Activated CD8-positive, alpha-beta T cell treated with anti-CD3 and anti-CD28 coated beads, Interleukin-2, amount 10 ng/mL, durations not matched to agents 7 days and 5 days (primary cell): ENCODE data around the gene CARS2. TPM values are rescaled to one million over a fixed set of nuclear protein-coding genes. Genes with fewer than 3 reads are reported as not detected.
"Not testable (repeated sequence)": the region's sequence is repeated elsewhere in the genome, so short reads cannot be mapped to it uniquely, and the experiment has no call there.

ENCODE experiments used
- ATAC-seq: fragments of 150-1000 bp; cut with Tn5 transposase; one replicate; pipeline ENCODE4 v1.10.0; 2021; ENCODE audit warnings: moderate library complexity
- CTCF ChIA-PET: fragments of 350-600 bp; sonication (Branson Sonifier 250); formaldehyde crosslinking; loops from one replicate; lab custom pipeline; 2021; ENCODE audit warnings: antibody characterized with exemption; lab: Charles Lee
- POLR2A ChIA-PET: fragments of 350-600 bp; sonication (Branson Sonifier 250); formaldehyde crosslinking; loops from one replicate; lab custom pipeline; 2021; ENCODE audit warnings: antibody characterized with exemption; lab: Charles Lee
- DNase-seq: peaks from one replicate; pipeline ENCODE4 v3.0.0-alpha.2; 2020
- H3K27ac Mint-ChIP-seq: one replicate; pipeline ENCODE4 v1.8.0; 2021; ENCODE audit warnings: mild to moderate bottlenecking, mixed read lengths
- H3K27me3 Mint-ChIP-seq: one replicate; pipeline ENCODE4 v1.8.0; 2021; ENCODE audit warnings: low read depth, mixed read lengths
- H3K36me3 Mint-ChIP-seq: one replicate; pipeline ENCODE4 v1.8.0; 2021; ENCODE audit warnings: low read depth, mixed read lengths
- H3K4me1 Mint-ChIP-seq: one replicate; pipeline ENCODE4 v1.8.0; 2021; ENCODE audit warnings: low read depth, mixed read lengths
- H3K4me3 Mint-ChIP-seq: one replicate; pipeline ENCODE4 v1.8.0; 2021; ENCODE audit warnings: mild to moderate bottlenecking, mixed read lengths
- H3K9me3 Mint-ChIP-seq: one replicate; pipeline ENCODE4 v1.8.0; 2022; ENCODE audit warnings: mixed read lengths; ENCODE audit not compliant: insufficient read depth
- total RNA-seq, 2 experiments: library from RNA; stranded (reverse); gene quantifications; one replicate each; pipeline ENCODE4 v1.2.3, GENCODE V29; 2021

CARS2 gene
- total RNA-seq, 2 experiments from 2014 or later = 73.1 to 79.9 TPM

DNA sequence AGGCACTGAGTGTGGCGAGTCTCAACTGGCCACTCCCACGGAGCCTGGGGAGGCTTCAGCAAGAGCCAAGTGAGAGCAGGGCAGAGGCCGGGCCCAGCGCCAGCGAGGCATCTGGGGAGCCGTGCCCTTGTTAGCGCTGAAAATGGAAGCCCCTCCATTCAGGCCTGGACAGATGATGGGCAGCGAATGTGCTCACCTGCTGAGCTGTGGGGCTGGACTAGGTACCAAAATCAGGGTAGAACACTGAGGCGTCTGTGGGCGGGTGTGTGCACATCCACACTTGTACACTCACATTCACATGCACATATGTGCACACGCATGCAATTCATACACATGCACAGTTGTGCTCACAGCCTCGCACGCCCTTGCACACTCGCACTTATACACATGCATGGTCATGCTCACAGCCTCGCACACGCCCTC is 69.9 kb downstream of the CARS2 start:
- Mint-ChIP-seq H3K27me3 (no peaks in the 10 kb centered on the region), H3K4me3 (no peak overlapping the region), H3K9me3 (no peaks in the 10 kb centered on the region), H3K4me1 (peaks cover 3% of the 10 kb centered on the region), H3K27ac (no peak overlapping the region), H3K36me3 (peaks cover 59% of the 10 kb centered on the region)
- CTCF ChIA-PET = interaction anchor here (1.6 kb wide), 1 partner anchor 19 kb away, joined by 3 read pairs; no protein-coding TSS in a partner anchor
- ATAC-seq (no peak), DNase-seq (no peak)
- POLR2A ChIA-PET = no interaction called here

DNA sequence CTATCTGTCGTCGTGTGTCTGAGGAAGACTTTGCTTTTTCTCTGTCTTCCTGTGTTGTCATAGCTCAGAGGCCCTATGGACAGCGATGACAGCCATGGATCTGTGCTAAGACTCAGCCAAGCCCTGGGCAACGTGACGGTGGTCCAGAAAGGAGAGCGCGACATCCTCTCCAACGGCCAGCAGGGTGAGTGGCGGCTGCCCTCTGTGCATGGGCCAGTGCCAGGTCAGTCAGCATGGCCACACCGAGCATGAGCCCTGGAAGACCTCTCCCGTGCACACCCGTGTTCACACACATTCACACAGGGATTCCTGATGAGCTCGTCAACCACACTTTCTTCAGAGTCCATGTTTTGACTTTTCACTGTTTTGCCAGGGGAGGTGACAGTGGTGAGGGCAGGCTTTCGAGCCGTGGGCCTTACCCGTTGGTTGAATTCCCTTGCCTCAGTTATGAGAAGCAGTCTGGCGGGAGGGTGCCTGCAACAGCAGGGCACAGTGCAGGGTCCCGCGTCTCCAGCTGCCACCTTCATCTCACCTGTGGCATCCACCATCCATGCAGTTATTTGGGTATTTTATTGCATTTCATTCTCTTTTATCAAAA is 70.4 kb downstream of the CARS2 start:
- DNase-seq (no peak), ATAC-seq (no peak)
- peaks cover 6% of the 10 kb centered on the region for H3K4me1 Mint-ChIP-seq
- H3K9me3 Mint-ChIP-seq = no peaks in the 10 kb centered on the region
- ChIA-PET POLR2A (no interaction called here), CTCF (interaction anchor here (1.6 kb wide), 1 partner anchor 18 kb away, joined by 3 read pairs; no protein-coding TSS in a partner anchor)
- H3K4me3 Mint-ChIP-seq = no peak overlapping the region
- no peak overlapping the region for H3K27ac Mint-ChIP-seq
- peaks cover 60% of the 10 kb centered on the region for H3K36me3 Mint-ChIP-seq
- H3K27me3 Mint-ChIP-seq = no peaks in the 10 kb centered on the region

DNA sequence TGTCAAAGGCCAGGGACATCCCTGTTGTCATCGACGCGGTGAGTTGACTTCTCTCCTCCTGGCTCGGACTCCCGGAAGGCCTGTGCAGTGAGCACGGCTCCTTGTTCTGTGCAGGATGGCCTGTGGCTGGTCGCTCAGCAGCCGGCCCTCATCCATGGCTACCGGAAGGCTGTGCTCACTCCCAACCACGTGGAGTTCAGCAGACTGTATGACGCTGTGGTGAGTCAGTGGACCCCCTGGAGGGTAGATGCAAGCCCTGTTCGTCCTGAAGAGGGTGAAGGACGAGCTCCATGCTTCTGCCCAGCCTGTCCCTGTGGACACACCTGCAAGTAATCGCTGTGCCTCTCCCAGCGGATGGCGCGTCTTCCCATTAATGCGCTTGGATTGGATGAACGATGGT is 71.4 kb downstream of the CARS2 start:
- Mint-ChIP-seq H3K9me3 (no peaks in the 10 kb centered on the region), H3K4me1 (peaks cover 13% of the 10 kb centered on the region), H3K27ac (no peak overlapping the region), H3K4me3 (no peak overlapping the region), H3K36me3 (peaks cover 55% of the 10 kb centered on the region), H3K27me3 (no peaks in the 10 kb centered on the region)
- DNase-seq = no peak
- POLR2A ChIA-PET = no interaction called here
- CTCF ChIA-PET = no interaction called here
- no peak for ATAC-seq

DNA sequence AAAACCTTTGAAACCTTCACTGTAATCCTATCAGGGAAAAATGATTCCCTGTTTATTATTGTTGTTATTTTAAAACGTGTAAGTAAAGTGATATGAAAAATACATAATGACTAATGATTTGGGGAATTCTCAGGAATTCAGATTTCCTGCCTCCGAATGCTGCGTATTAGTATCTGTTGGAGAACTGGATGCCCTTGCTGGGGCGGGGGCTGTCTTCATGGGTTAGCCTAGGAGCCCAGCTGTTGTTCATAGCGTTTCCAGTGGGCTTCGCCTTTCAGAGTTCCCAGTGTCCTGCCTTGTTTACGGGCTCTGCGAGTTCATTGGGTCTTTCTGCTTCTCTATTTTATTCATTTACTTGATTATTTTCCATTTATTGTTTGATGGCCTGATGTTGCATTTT is 72.1 kb downstream of the CARS2 start:
- peaks cover 47% of the 10 kb centered on the region for H3K36me3 Mint-ChIP-seq
- ATAC-seq (no peak), DNase-seq (no peak)
- CTCF ChIA-PET = no interaction called here
- H3K4me1 Mint-ChIP-seq = peaks cover 21% of the 10 kb centered on the region
- H3K9me3 Mint-ChIP-seq = no peaks in the 10 kb centered on the region
- no peak overlapping the region for H3K4me3 Mint-ChIP-seq
- POLR2A ChIA-PET = no interaction called here
- no peaks in the 10 kb centered on the region for H3K27me3 Mint-ChIP-seq
- no peak overlapping the region for H3K27ac Mint-ChIP-seq

DNA sequence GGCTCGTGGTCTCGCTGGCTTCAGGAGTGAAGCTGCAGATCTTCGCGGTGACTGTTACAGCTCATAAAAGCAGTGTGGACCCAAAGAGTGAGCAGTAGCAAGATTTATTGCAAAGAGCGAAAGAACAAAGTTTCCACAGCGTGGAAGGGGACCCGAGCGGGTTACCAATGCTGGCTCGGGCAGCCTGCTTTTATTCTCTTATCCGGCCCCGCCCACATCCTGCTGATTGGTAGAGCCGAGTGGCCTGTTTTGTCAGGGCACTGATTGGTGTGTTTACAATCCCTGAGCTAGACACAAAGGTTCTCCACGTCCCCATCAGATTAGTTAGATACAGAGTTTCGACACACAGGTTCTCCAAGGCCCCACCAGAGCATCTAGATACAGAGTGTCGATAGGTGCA is 73.7 kb downstream of the CARS2 start:
- Mint-ChIP-seq H3K36me3 (peaks cover 48% of the 10 kb centered on the region), H3K4me1 (peaks cover 28% of the 10 kb centered on the region)
- H3K4me3 Mint-ChIP-seq, ATAC-seq, POLR2A ChIA-PET, CTCF ChIA-PET, H3K27ac Mint-ChIP-seq, H3K27me3 Mint-ChIP-seq, DNase-seq, H3K9me3 Mint-ChIP-seq: not testable (repeated sequence)

DNA sequence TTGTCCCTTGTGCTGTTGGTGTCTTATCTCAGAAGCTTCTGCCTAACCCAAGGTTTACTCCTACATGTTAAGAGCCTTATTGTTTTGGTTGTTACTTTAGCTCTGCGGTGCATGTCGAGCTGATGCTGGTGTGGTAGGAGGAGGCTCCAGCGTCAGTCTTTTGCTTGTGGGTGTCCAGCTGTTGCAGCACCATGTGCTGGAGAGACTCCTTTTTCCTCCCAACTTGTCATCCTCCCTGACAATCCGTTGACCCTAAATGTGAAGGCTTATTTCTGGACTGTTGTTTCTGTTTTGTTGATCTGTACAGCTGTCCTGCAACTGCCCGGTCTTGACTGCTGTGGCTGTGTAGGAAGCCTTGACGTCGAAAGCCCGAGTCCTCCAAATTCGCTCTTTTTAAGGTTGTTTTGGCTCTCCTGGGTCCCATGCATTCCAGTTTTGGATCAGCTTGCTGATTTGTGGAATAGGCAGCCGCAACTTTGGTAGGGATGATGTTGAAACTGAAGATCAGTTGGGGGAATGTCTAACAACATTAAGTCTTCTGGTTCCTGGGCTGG is 75.3 kb downstream of the CARS2 start:
- peaks cover 28% of the 10 kb centered on the region for H3K4me1 Mint-ChIP-seq
- peak overlapping the region; percentile 22 for H3K27ac Mint-ChIP-seq
- no peaks in the 10 kb centered on the region for H3K27me3 Mint-ChIP-seq
- H3K4me3 Mint-ChIP-seq = no peak overlapping the region
- ATAC-seq (no peak), DNase-seq (no peak)
- ChIA-PET CTCF (no interaction called here), POLR2A (interaction anchor here (0.6 to 1.1 kb wide), 2 partner anchors 9 to 85 kb away, joined by 3 to 4 read pairs; no protein-coding TSS in a partner anchor)
- H3K36me3 Mint-ChIP-seq = peaks cover 39% of the 10 kb centered on the region
- no peaks in the 10 kb centered on the region for H3K9me3 Mint-ChIP-seq

DNA sequence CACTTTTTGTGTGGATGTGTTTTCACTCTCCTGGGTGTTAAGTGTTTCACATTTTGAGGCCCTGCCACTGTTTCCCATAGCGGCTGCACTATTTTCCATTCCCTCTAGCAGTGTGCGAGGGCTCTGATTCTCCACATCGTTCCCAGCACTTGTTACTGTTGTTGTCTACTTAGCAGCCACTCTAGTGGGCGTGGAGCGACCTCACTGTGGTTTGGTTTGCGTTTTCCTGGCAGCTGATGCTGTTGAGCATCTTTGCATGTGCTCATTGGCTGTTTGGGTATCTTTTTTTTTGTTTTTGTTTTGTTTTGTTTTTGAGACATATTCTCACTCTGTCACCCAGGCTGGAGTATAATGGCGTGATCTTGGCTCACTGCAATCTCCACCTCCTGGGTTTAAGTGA is 76.2 kb downstream of the CARS2 start:
- no peaks in the 10 kb centered on the region for H3K27me3 Mint-ChIP-seq
- no peak overlapping the region for H3K4me3 Mint-ChIP-seq
- peaks cover 32% of the 10 kb centered on the region for H3K36me3 Mint-ChIP-seq
- ATAC-seq (peak; percentile 77), DNase-seq (peak; percentile 64)
- H3K9me3 Mint-ChIP-seq = no peaks in the 10 kb centered on the region
- no peak overlapping the region for H3K27ac Mint-ChIP-seq
- CTCF ChIA-PET = no interaction called here
- POLR2A ChIA-PET = interaction anchor here (1.1 kb wide), 1 partner anchor 86 kb away, joined by 4 read pairs; no protein-coding TSS in a partner anchor
- peaks cover 28% of the 10 kb centered on the region for H3K4me1 Mint-ChIP-seq

DNA sequence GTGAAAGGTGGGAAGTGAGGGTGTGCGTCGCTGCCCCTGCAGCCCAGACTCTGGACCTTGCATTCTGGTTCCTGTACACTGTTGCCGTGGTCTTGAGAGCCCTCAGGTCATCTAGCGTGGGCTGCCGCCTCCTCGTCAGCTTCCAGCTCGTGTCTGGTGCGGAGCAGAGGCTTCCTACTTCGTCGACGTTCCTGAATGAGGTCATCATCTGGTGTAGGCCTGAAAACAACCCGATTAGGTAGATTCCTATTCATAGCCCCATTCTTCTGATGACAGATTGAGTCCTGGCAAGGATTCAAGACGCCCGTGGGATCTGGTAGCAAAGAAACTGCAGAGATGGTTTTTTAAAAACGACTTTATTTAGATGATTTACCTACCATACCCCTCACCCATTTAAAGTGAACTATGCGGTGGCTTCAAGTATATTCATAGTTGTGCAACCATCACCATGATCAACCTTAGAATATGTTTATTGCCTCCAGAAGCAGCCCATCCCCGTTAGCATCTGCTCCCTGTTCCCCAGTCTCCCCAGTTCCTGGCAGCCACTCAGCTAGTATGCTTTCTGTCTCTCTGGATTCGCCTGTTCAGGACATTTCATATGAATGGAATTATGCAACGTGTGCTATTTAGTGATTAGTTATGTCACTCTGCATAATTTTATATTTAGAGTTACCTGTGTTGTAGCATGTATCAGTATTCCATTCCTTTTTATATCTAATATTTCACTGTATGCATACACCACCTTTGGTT is 76.8 kb downstream of the CARS2 start:
- no peak overlapping the region for H3K4me3 Mint-ChIP-seq
- peak overlapping the region; percentile 6 for H3K27ac Mint-ChIP-seq
- POLR2A ChIA-PET = interaction anchor here (1.1 kb wide), 1 partner anchor 13 kb away, joined by 3 read pairs; no protein-coding TSS in a partner anchor
- H3K36me3 Mint-ChIP-seq = peaks cover 29% of the 10 kb centered on the region
- DNase-seq = no peak
- CTCF ChIA-PET = no interaction called here
- ATAC-seq = no peak
- H3K9me3 Mint-ChIP-seq = no peaks in the 10 kb centered on the region
- no peaks in the 10 kb centered on the region for H3K27me3 Mint-ChIP-seq
- peaks cover 28% of the 10 kb centered on the region for H3K4me1 Mint-ChIP-seq

DNA sequence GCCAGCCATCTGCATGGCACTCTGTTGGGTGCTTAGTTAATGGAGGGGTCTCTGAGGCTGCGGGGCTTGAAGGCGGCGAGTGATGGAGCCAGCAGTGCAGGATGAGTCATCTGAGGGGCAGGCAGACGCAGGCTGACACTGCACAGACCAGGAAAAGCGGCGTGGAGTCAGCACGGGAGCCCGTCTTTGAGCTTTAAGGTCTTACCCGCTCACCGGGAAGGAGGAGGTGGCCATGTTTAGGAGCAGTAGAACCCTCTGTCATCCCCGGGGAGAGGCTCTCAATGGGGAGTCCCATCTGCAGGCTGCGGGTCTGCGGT is 77.5 kb downstream of the CARS2 start:
- ChIA-PET POLR2A (interaction anchor here (1.1 kb wide), 1 partner anchor 12 kb away, joined by 3 read pairs; no protein-coding TSS in a partner anchor), CTCF (no interaction called here)
- peaks cover 28% of the 10 kb centered on the region for H3K4me1 Mint-ChIP-seq
- H3K27me3 Mint-ChIP-seq = no peaks in the 10 kb centered on the region
- H3K27ac Mint-ChIP-seq = peak overlapping the region; percentile 49
- ATAC-seq (no peak), DNase-seq (no peak)
- H3K4me3 Mint-ChIP-seq = no peak overlapping the region
- H3K36me3 Mint-ChIP-seq = peaks cover 31% of the 10 kb centered on the region
- H3K9me3 Mint-ChIP-seq = no peaks in the 10 kb centered on the region

DNA sequence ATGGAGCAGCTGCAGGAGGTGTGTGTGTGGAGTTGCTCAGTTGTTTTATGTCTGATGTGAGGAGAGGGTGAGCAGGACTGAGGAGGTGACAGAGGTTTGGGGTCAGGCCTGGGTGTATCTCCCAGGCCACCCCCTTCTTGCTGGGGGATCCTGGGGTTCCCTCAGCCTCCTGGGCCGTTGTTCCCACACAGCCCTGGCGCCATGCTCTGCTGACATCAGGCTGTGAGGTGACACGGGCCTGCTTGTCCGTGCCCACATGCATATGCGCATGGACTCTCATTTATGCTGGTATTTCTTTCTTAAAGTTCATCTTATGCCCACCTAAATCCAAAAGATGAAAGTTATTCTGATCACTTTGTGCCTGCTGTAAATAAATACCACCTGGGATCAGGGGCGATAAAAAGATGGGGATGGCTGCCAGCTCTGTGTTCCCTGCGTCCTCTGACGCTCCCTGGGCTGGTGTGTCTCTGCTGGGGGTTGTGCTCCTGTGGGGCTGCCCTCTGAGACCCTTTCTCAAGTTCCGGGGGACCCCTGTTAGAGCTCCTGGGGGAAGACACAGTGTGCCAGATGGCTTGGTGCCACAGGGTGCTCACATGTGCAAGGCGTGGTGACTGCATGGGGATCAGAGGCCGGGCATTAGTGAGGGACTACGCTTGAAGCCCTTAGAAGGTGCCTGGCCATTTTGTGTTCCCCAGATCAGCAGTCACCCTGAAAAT is 78.0 kb downstream of the CARS2 start:
- Mint-ChIP-seq H3K27me3 (no peaks in the 10 kb centered on the region), H3K36me3 (peaks cover 36% of the 10 kb centered on the region), H3K9me3 (no peaks in the 10 kb centered on the region), H3K4me1 (peaks cover 28% of the 10 kb centered on the region), H3K27ac (peak overlapping the region; percentile 49), H3K4me3 (no peak overlapping the region)
- POLR2A ChIA-PET = no interaction called here
- DNase-seq = no peak
- CTCF ChIA-PET = no interaction called here
- ATAC-seq = peak; percentile 24

DNA sequence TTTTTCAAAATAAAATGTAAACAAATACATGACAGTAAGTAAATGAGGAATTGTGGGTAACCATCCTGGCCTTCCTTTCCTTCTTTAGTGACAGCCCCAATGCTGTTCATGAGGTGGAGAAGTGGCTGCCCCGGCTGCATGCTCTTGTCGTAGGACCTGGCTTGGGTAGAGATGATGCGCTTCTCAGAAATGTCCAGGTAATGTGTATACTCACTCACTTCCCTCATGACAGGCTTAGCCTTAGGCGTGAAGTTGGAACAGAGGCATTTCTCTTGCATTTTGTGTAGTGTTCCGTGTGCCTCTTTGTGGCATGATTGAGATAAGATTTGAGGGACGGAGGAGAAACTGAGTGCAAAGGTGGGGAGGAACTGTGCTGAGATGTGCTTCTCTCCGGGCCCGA is 78.6 kb downstream of the CARS2 start:
- Mint-ChIP-seq H3K9me3 (no peaks in the 10 kb centered on the region), H3K27me3 (no peaks in the 10 kb centered on the region), H3K36me3 (peaks cover 37% of the 10 kb centered on the region), H3K27ac (no peak overlapping the region), H3K4me1 (peaks cover 28% of the 10 kb centered on the region), H3K4me3 (no peak overlapping the region)
- CTCF ChIA-PET = no interaction called here
- POLR2A ChIA-PET = no interaction called here
- DNase-seq = no peak
- ATAC-seq = no peak
